Measurements from ENCODE around the gene UBAP2.
"Not testable (repeated sequence)": the region's sequence is repeated elsewhere in the genome, so short reads cannot be mapped to it uniquely, and the experiment has no call there.

Gene UBAP2

GRCh38 chr9:34049630-34050384 lies 1.1 kb upstream of the UBAP2 start:
- no peak for DNase-seq (ENCODE audit: low read depth in 3 of 3, low spot score in 1 of 3)

DNA sequence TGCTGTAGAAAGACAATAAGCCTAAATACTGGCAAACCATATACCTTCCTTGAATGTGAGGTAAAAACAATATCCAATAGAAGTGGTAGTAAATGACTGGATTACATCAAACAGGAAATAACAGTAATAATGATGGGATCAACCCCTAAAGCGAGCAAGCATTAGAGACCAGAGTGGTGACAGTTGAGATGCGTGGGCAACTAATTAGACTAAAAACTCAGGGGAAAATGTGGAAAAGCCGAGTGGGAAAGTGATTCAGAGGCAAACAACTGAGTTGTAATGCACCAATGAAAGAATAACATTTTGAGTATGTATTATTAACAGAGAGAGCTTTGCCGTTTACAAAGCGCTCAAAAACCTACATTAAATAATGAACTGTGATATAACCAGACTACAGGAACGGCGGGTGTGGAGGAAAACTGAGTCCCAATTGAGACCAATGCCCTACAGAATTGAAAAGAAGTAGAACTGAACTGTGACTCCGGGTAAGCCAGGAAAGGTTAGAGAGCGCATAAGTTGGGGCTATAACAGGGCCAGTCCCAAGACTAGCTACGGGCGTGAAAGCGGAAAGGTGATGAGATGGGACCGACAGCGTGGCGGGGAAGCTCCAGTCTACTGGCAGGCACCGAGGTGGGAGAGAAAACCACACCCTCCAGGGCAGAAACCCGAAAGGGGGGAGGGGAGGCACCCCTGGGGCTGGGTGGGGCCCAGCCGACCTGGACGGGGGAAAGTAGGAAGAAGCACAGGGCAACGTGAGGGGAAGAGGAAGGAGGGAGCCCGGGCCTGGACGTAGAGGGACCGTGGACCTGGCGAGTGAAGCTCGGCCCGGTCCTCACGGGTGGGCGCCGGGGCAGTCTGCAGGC lies 592 bp downstream of the UBAP2 start:
- DNase-seq (ENCODE audit: low read depth in 3 of 3, low spot score in 1 of 3): peak; percentile 1 to 44 (median 14)

DNA sequence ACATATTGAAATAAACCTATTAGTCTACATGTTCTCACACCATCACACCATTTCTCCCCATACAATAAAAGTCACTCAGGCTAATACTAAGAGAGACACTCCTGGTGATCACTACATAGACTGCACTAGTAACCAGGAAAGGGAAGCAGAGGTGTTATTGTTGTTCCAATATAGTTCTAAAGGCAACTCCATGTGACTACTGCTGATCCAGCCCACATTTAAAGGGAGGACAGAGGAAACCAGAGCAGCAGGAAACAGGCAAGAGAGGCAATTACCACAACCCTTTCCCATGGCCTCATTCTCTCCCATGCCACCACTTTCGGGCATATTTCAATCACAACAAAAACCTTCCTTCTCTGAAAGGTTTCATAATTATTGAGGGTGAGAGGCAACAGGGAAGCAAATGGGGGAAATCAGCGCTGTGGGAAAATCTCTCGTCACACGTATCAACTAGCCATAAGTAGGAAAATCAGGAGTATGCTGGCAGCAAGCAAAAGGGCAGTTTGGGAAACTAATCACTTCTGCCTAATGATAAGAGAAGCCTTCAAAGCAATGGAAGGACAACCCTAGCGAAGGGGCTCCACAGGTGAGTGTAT lies 1.8 kb downstream of the UBAP2 start:
- DNase-seq (ENCODE audit: low read depth in 3 of 3, low spot score in 1 of 3): no peak

GRCh38 chr9:34045903-34046302 lies 2.8 kb downstream of the UBAP2 start:
- DNase-seq (ENCODE audit: low read depth in 3 of 3, low spot score in 1 of 3): no peak

GRCh38 chr9:34042074-34042473 lies 6.6 kb downstream of the UBAP2 start:
- DNase-seq (ENCODE audit: low read depth in 3 of 3, low spot score in 1 of 3): not testable (repeated sequence)

DNA sequence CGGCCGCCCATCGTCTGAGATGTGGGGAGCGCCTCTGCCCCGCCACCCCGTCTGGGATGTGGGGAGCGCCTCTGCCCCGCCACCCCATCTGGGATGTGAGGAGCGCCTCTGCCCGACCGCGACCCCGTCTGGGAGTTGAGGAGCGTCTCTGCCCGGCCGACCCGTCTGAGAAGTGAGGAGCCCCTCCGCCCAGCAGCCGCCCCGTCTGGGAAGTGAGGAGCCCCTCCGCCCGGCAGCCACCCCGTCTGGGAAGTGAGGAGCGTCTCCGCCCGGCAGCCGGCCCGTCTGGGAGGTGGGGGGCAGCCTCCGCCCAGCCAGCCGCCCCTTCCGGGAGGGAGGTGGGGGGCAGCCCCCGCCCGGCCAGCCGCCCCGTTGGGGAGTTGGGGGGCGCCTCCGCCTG lies 9.8 kb downstream of the UBAP2 start:
- not testable (repeated sequence) for DNase-seq (ENCODE audit: low read depth in 3 of 3, low spot score in 1 of 3)

GRCh38 chr9:34037626-34038025 lies 11.1 kb downstream of the UBAP2 start:
- no peak for DNase-seq (ENCODE audit: low read depth in 3 of 3, low spot score in 1 of 3)

DNA sequence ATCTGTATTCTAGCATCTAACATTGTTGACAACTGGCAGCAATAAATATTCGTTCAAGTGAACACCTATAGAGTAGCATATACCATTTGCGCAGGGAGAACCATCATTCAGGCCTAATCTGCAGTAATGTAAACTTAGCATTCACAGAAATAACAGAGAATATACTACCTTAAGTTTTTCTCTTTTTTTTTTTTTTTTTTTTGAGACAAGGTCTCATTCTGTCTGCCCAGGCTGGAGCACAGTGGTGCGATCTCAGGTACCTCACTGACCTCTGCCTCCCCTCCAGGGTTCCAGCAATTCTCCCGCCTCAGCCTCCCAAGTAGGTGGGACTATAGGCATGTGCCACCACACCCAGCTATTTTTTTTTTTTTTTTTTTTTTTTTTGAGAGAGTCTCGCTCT lies 12.1 kb downstream of the UBAP2 start:
- no peak for DNase-seq (ENCODE audit: low read depth in 3 of 3, low spot score in 1 of 3)

- DNase-seq (ENCODE audit: low read depth in 3 of 3, low spot score in 1 of 3): no peak
These were observed 13.0 kb downstream of the UBAP2 start for GRCh38 chr9:34035656-34036055.

- no peak for DNase-seq (ENCODE audit: low read depth in 3 of 3, low spot score in 1 of 3)
These were observed 14.0 kb downstream of the UBAP2 start for GRCh38 chr9:34034698-34035065.

DNA sequence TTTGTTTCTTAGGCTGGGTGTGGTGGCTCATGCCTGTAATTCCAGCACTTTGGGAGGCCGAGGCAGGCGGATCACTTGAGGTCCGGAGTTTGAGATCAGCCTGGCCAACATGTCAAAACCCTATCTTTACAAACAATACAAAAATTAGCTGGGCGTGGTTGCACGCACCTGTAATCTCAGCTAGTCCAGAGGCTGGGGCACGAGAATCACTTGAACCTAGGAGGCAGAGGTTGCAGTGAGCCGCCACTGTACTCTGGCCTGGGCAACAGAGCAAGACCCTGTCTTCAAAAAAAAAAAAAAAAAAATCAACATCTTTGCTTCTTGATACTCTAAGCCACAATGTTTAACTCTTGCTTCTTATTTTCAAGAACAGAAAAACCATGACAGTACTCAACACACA lies 16.1 kb downstream of the UBAP2 start:
- DNase-seq (ENCODE audit: low read depth in 3 of 3, low spot score in 1 of 3): no peak

DNA sequence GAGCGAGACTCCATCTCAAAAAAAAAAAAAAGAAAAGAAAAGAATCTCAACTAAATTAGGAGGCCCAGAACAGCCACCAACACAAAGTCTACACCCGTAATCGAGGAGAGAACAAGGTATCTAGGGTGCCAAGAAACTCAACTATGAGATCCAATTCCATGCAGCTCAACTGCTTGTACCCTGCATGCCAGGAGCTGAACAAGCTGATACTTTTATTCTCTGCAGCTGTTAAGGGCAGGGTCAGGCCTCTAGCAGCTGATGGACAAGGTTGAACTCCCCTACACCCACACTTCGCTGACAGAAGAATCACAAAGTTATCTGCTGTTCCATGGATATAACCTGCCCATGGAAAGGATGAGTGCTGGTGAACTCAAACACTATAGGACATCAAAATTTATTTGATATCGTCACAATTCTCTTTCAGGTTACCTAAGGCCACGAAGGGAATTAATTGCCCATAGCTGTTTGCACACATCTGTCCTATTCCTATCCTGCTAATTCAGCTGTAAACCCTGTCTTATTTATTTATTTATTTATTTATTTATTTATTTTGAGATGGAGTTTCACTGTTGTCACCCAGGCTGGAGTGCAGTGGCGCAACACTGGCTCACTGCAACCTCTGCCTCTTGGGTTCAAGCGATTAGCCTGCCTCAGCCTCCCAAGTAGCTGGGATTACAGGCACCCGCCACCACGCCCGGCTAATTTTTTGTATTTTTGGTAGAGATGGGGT lies 20.7 kb downstream of the UBAP2 start:
- no peak for DNase-seq (ENCODE audit: low read depth in 3 of 3, low spot score in 1 of 3)

DNA sequence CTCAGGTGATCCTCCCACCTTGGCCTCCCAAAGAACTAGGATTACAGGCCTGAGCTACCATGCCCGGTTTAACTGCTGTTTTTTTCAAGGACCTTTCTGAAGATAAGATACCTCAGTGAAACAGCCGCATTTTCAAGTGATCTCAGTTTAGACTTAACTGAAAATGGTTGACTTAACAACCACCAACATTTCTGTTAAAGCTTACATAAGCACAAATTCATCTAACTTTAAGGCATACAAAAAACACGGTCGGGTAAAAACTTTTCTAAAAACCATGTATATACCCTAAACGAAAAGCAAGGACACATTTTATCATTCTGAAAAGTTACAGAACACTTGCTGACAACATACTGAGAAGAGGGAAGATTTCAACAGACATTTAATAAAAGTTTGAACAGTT lies 22.9 kb downstream of the UBAP2 start:
- DNase-seq (ENCODE audit: low read depth in 3 of 3, low spot score in 1 of 3): no peak

- no peak for DNase-seq (ENCODE audit: low read depth in 3 of 3, low spot score in 1 of 3)
These were observed 23.6 kb downstream of the UBAP2 start for GRCh38 chr9:34025062-34025461.

- not testable (repeated sequence) for DNase-seq (ENCODE audit: low read depth in 3 of 3, low spot score in 1 of 3)
These were observed 24.2 kb downstream of the UBAP2 start for GRCh38 chr9:34024476-34024875.

DNA sequence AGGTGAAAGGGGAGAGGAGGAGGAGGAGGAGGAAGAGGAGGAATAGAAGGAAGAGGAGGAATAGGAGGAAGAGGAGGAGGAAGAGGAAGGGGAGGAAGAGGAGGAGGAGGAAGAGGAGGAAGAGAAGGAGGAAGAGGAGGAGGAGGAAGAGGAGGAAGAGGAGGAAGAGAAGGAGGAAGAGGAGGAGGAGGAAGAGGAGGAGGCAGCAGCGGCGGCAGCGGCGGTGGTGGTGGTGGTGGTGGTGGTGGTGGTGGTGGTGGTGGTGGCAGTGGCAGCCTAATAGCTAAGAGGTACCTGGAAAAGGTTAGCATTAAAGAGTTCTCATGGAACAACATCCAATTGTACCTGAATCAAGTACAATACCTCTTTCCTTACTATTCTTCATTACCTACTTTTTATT lies 32.5 kb downstream of the UBAP2 start:
- DNase-seq (ENCODE audit: low read depth in 3 of 3, low spot score in 1 of 3): no peak

DNA sequence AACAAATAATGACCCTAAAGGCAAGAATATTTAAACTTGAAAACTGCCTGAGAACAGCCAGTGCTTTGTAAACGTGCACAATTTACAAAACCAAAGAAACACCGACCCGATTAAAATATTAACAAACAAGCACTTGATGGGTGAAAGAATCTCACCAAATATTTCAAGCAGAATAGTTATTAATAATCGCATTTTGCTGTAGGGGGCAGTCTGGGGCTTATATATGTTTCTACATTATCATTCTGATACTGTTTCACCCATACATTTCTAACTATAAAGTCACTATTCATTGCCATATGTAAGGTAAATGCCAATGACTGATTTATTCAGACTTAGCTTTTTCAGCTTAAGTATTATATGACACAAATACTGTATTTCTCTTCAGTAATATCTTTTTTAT lies 37.7 kb downstream of the UBAP2 start:
- DNase-seq (ENCODE audit: low read depth in 3 of 3, low spot score in 1 of 3): no peak

DNA sequence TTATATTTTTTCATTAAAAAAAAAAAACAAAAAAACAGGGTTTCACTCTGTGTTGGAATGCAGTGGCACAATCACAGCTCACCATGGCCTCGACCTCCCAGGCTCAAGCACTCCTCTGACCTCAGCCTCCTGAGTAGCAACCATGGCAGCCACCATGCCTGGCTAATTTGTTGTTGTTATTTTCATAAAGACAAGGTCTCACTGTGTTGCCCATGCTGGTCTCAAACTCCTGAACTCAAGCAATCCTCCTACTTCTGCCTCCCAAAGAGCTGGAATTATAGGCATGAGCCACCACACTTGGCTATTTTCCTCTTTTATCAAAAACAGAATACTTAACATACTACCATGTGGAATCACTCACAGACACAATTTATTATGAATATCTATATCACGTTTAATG lies 46.7 kb downstream of the UBAP2 start:
- DNase-seq (ENCODE audit: low read depth in 3 of 3, low spot score in 1 of 3): no peak

GRCh38 chr9:34001298-34001697 lies 47.4 kb downstream of the UBAP2 start:
- DNase-seq (ENCODE audit: low read depth in 3 of 3, low spot score in 1 of 3): no peak

DNA sequence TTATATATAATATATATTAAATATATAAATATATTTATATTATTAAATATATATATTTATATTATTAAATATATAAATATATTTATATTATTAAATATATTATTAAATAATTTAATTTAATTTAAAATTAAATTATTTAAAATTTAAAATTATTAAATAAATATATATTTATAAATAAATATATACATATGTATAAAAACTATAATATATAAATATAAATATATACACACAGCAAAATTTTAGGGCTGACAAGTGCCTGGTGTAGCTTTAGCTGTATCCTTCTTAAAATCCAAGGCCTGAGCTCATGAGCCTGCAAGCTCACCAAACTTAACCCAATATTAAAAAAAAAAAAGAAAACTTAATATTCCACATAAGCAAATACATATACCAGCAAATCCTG lies 53.2 kb downstream of the UBAP2 start:
- no peak for DNase-seq (ENCODE audit: low read depth in 3 of 3, low spot score in 1 of 3)

DNA sequence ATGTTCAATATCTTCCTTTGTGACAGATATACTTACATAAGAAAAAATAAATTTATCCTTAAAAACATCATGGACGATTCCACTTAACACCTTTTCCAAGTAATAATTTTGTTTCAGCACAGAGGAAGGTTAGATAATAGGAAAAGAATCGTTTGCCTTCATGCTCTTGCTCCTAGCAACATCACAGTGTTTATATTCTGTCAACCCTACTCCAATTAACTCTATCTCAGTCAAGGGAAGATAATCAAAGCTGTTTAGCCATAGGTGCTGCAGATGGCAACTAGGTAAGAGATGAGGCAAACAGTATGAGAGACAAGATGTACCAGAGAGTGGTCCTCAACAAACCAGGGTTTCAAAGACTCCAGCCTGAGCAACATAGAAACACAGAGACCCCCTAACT lies 55.6 kb downstream of the UBAP2 start:
- no peak for DNase-seq (ENCODE audit: low read depth in 3 of 3, low spot score in 1 of 3)

Data from stimulated activated CD4-positive, alpha-beta T cell treated with anti-CD3 and anti-CD28 coated beads, TNF-alpha, amount 100 ng/mL, for 1 hour (primary cell).